Right renal cortex interstitium (tissue), 3 donors: Measurements from ENCODE around the gene DPCD. TPM values are rescaled to one million over a fixed set of nuclear protein-coding genes. Genes with fewer than 3 reads are reported as not detected.

ENCODE experiments used
- DNase-seq, 3 donors: peaks; one replicate each; pipeline ENCODE4 v3.0.0-alpha.2; 2013; ENCODE audit warnings: low read depth in 3 of 3, low spot score in 2 of 3
- polyA plus RNA-seq, 3 donors: library from polyadenylated mRNA; unstranded; fragments of 120-200 nt; gene quantifications; one replicate each; pipeline ENCODE4 v1.2.1, GENCODE V29; 2013; ENCODE audit not compliant: insufficient read length in 3 of 3

The DPCD gene
- 10 to 100 TPM; 45.4 to 48.3 (median 47.8) TPM for polyA plus RNA-seq

DNA sequence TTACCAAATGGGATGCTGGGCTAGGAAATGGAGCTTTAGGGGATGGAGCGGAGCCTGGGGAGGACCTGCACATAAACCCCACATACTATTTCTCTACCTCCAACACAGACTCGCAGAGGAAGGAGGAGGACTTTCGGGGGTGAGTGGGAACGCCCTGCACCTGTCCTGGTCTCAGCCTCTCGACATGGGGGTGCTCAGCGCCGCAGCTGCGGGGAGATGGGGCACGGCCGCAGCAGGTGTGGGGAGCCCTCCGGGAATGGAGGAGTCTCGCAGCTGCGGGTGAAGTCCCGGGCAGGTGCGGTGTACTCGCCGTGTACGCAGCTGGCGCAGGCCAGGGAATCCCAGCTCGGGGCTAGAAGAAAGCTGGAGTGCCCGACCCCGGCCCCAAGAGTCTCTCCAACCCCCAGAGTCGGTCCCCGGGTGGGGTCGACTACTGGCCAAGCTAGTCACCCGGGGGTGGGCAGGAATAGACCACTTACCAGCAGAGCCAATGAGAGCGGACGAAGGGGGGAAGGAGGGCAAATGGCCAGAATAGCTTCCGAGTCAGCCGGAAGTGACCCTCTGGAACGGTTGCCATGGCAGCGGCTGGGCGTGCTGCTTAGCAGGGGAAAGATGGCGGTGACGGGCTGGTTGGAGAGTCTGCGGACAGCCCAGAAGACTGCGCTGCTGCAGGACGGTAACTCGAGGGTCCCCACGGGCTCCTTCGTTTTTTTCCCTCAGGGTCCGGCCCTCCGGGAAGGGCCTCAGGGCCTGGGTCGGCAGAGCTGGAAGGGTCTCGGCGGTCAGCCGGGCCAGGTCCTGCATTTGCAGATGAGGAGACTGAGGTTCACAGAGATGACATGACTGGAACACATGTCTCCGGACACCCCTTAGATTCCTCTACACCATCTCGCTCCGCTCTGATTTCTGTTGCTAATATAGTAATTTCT lies at the start of gene DPCD, which contains the start of gene POLL:
Gene DPCD (plus strand): TSS at position 597 of the 929 bp plus-strand sequence. CDS start 16 bp downstream, at position 613.
Gene POLL (minus strand): TSS at position 533 of the 929 bp plus-strand sequence. CDS start 897 bp downstream, outside the sequence.
- peak; percentile 94 to 95 (median 95) for DNase-seq

DNA sequence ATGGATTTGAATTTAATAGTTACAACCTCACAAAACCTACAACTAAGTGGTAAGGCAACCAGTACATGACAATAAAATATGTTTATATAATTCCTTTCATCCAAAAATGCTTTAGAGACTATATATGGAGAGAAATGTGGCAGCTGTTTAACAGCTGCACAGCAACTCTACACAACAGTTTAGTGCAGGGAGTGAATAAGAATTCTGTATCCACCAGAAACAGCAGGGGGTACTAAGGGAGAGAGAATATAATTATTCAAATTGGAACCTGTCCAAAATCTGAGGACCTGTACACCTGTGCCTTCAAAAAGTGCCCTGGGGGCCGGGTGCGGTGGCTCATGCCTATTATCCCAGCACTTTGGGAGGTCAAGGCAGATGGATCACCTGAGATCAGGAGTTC lies 49.7 kb upstream of the DPCD start:
- no peak for DNase-seq

DNA sequence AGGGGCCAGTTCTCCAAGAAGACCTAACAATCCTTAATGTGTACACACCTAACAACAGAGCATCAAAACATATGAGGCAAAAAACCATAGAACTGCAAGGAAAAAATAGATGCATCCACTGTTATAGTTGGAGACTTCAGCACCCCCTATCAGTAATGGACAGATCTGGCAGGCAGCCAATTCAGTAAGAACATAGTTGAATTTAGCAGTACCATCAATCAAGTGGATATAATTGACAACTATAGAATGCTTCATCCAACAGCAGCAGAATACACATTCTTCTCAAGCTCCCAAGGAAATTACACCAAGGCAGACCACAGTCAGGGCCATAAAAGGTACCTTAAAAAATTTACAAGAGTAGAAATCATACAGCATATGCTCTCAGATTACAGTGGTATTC lies 42.2 kb upstream of the DPCD start:
- no peak for DNase-seq

DNA sequence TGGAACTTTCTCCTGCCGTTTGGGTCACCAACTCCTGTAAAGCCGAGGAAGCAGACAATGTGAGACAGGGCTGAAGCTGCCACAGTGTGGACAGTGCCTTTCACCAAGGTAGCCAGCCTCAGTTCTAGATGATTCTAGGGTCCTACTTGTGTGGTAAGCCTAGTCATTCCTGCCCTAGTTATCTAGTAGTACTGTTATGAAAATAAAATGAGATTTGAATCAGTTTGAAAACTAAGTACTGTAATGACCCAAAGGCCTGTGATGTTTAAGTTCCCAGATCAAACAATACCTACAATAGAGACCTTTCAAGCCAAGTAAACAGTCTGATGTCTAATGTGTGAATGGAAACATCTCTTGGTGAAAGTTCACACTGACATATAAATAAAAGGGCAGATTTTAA lies 37.2 kb upstream of the DPCD start:
- DNase-seq = no peak

DNA sequence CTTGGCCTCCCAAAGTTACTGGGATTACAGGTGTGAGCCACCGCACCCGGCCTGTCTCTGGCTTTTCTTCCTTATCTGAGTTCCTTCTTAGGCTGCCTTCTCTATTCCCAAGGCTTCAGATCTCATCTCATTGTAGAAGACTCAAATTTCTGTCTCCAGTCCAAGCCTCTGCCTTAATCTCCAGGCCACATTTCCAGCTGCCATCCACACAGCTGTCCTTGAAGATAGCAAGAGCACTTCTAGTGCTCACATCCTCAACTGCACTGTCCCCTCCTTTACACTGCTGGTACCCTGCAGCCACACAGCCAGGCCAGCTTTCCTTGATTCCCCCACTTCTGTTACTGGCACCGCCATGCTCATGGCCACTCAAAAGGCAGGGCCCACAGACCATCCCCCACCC lies 35.7 kb upstream of the DPCD start:
- no peak for DNase-seq

DNA sequence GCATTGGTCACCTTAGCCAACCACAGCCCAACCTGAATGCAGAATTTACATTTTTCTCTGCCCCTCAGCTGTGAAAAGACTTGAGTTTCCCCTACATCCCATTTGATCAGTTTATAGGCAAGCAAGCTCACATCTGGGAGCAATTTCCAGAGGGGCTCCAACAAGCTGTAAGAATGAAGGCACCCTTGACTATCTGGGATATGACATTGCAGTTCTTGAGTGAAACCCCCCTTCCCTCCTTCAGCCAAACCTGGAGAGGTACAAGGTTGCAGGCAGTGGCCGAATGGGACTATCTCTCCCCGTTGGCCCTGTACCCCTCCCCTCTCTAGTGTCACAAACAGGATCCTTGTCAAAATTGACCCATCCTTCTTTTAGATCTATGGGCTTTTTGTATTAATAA lies 30.6 kb upstream of the DPCD start:
- no peak for DNase-seq

DNA sequence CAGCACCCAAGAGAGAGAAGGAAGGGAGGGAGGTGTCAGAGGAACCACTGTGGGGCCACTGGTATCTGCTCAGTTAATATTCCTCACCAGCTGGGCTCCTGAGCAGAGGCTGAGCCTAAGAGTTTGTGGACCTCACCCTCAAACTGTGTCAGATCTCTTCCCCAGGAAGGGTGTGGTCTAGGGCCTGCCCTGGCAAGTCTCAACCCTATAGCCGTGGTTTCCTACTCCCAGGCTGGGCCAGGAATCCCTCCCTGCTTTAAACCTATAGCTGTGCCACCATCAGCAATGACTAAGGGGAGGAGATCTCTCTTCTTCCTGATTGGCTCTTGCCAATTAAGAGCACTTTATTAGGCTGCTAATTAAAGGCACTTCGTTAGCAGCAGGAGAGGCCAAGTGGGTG lies 29.9 kb upstream of the DPCD start:
- DNase-seq = no peak

DNA sequence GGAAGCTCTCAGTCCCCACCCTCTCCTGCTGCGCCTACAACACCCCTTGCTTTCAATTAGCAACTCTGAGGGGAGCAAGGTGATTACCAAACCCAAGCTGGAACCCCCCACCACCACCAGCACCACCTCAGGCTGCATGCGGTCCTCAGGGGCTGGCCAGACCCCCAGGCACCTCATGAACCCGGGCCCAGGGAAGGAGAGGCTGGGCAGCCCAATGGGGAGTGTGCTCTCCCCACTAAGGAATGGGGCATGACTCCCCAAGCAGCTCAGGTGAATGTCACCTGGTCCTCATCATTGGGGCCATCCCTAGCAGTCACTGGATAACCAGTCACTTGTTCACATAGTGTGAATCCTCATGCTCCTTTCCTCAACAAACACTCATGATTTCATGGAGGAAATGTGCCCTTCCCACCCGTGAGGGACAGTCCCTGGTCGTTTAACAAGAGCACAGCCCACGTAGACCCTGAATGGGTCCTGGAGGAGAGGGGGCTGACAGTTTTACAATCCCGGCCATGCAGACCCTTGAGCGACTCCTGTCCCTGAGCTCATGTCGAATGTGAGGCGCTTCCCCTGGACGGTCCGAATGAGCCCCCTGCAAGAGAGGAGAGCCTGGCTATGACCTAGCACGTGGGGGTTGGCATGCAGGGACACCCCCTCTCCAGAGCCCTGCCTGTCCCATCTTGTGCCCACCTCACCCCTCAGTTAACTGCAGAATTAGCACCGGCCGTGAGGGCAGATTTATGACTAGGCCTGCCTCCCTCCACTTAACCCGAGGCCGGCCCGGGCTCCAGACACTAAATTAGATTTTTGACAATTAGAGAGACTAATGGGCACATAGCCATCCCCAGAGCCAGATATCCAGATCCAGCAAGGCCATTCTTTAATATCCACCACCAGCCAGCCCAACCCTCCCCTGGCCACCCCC lies 29.2 kb upstream of the DPCD start:
- DNase-seq = no peak

DNA sequence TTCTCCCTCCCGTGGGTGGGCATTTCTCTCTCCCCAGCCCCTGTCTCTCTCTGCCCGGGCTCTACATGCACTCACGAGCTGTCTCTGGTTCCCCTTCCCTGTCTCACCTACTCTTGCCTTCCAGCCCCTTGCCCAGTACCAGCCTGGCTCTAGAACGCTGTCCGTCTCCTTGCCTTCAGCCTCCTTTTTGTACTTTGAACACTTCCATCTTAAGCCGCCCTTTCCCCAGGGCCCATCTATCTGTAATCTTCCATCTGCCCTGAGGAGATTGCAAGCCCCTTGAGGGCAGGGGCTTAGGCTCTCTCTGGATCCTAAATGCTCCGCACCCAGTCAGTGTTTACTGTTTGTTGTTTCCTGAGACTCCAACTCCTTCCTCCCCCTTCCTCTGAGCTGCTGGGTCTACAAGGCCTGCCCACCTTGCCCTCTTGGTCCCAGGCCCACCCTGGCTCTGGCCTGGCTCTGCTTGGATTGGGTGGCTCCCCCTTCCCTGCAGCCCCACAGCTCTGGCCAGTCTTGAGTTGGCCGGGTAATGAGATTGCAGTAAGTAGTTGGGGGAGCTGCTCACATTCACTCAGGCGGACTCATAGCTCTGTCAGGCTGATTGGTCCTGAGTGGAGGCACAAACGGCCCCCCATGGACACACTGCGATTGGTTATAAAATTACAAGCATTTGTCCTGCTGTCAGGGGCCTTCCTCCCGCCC lies 28.4 kb upstream of the DPCD start:
- DNase-seq = no peak

DNA sequence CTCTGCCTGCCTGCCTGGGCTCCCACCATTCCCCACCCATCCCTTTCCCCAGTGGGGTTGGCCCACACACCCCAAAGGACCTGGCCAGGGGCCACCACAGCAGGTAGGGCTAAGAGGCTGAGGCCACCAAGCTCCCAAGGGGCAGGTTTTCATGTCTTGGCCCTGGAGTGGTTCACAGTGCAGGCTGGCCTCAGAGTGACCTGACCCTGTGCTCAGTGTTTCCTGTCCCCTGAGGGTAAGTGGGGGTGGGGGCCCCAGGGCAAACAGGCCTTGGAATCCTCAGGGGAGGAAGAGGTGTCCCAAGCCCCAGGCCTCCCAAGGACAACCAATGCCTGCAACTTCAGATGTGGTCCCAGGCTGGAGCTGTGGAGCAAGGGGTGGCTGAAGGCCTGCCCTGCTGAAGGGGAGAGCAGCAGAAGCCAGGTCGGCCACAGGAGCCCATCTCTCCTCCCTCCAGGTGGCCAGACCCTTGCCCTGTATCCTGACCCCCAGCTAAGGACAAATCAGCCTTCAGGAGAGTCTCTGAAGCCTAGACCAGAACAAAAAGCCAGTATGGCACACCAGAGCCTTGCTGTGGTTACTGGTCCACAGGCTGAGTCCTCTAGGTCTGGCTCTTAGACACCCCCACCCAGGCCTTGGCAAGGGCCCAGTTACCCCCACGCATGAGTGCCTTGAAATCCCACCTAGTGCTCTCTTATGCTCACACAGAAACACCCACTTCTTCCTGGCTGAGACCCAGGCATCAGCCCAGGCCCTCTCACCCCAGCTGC lies 27.6 kb upstream of the DPCD start:
- no peak for DNase-seq

DNA sequence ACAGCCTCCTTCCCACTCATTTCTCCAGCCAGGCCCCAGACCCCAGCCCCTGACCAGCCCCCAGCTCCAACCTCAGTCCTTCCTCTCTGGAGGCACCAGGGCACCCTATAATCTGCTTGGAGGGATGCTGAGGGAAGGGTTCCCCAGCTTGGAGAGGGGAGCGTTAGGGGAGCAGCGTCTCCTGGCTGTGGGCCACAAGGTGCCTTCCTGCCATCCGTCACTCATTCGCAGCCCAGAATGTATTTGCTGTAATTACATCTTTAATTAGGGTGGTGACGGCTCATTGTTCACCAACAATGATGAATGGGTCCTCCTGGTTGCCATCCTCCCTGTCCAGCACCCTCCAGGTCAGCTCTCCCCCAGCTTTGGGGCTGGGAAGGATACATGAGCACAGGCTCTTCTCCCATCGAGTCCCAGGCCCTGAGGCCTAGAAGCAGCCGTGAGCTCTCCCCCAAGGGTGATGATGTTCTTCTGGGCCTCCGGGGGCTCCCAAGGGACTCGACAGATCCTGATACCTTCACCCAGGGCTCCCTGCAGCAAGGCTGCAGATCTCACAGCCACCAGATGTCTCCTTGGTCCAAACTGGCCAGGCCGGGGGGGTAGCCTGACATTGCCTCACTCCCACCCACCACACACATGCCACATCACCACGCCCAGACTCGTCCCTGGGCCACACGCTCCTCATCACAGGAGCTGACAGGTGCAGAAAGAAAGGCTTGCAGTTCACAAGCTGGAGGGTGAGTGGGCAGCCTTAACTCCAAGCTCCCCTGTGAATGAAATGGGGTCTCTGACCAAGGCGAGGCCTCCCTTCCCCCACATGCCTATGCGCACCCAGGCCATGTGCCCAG lies 26.8 kb upstream of the DPCD start:
- DNase-seq = no peak

DNA sequence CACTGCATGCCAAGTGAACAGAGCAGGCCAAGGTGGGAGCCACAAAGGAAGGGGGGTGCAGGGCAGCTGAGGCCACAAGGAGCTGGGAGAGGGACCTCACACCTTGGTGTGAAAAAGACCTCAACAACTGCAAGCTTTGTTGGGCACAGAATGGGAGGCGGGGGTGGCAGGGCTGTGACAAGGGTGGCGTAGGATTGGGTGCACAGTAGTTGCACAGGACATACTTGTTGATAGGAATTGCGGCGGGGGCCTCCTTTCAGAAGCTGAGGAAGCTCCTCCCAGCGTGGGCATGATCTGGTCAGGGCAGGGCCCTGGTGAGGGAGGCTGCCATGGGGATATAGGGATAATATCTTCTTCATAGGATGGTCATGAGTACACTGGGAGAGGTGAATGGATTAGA lies 25.9 kb upstream of the DPCD start:
- no peak for DNase-seq

DNA sequence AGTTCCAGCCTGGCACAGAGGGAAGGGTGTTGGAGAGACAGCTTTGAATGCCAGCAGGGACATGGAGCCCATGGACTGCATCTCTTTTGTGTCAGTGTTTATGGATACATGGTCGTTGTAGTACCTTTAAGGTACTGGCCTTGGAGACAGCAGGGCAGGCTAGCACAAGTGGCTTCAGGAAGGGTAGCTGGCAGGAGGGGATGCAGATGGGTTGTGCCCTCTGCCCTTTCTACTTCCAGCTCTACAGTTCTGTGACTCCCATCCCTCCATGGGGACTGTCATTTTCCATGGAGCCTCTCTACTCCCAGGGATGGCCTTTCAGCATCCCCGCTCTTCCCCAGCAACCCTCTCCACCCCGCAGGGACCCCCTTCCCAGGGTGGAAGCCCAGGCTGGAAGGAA lies 25.1 kb upstream of the DPCD start:
- no peak for DNase-seq

DNA sequence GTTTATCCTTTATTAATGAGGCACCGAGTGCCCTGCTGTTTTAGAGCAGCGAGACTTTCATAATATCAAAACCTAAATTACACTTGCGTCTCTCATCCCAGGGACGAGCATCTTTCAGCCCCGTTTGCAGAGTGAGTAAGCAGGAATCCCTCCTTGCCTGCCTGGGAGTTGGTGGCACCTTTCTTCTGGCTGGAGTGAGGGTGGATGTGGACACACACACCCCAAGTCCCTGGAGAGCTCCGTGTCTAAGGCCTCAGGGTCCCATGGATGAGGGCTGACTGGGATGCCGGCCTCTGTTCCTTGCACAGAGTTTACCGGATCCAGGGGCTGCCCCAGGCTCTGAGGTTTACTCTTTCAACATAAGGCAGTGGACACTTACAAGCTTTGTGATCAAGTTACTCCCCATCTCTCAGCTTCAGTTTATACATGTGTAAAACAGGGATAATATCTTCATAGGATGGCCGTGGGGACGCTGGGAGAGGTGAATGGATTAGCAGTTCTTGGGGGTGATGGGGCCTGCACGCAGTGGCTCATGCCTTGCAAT lies 24.6 kb upstream of the DPCD start:
- no peak for DNase-seq

DNA sequence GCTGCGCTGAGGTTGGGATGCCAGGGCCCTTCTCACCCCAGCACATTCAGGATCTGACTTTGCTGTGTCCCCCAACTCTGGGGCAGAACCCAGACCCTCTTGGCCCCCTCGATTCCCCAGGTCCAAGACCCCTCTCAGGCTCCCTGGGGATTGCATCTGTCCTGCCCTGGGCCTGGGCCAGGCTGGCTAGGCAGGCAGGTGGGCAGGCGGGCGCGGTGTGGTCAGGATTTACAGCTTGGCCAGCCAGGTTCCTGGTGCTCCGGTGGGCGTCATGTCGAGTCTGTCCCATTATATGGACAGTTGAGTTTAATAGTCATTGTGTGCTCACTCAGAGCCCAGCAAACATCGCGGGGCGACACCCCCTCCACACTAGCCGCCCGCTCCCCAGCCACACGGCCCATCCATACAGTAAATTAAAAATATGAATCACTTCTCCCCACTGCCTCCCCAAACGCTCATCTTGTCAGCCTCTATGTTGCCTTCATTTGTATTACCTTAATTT lies 23.6 kb upstream of the DPCD start:
- no peak for DNase-seq

DNA sequence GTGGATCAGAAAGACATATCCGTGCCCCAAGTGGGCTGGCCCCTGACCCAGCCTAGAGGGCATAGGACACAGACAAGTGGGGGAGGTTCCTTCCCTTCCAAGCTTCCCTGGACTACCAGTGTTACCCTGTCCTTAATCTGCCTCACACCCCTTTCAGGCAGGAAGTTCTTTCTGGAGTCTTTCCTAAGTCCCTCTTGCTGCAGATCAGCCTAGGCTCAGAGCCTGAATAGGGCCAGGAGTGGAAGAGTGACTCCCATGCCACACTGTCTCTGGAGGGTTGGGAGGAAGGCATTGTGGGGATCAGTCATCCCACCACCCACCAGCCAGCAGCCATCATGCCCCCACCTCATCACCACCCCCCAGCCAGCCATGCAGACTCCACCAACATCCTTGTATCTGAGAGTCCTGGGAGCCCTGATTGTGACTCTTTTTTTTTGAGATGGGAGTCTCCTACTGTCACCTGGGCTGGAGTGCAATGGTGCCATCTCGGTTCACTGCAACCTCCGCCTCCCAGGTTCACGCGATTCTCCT lies 22.7 kb upstream of the DPCD start:
- DNase-seq = no peak

DNA sequence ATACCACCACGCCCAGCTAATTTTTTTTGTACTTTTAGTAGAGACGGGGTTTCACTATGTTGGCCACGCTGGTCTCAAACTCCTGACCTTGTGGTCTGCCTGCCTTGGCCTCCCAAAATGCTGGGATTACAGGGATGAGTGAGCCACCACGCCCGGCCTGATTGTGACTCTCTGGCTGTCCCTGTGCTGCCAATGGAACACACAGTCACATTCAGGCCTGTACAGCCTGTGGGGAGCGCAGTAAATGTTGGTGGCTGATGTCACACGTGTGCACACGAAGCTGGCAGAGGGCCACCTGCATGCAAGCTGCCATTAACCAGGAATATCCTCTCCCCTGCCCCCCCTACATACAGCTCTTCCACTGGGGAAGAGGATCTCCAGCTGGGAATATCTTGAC lies 22.2 kb upstream of the DPCD start:
- no peak for DNase-seq
